ENCODE results near the gene PLCL1. TPM values are rescaled to one million over a fixed set of nuclear protein-coding genes. Genes with fewer than 3 reads are reported as not detected.

The PLCL1 gene
- total and polyA plus RNA-seq, 12 donors: 17.3 to 131 (median 102) TPM

GRCh38 chr2:198008230-198008629, 203.8 kb downstream of the PLCL1 start:
- 90 to 92% methylated on average over 3 of the region's 3 CpGs for WGBS, 2 donors
- ATAC-seq (no peak), DNase-seq (no peak)
- Histone ChIP-seq H3K27me3 (no peaks in the 10 kb centered on the region), H3K36me3 (no peaks in the 10 kb centered on the region), H3K4me1 (peaks cover 0 to 33% (median 12%) of the 10 kb centered on the region in 9 donors), H3K4me3 (no peak overlapping the region), H3K9me3 (peaks cover 0 to 38% (median 11%) of the 10 kb centered on the region in 11 donors), H3K27ac (no peak overlapping the region)
- no peak for TF ChIP-seq CTCF (IDR thresholded peaks at IDR 0.05)
- intact Hi-C loops (cut with DNase I): no loop called here

DNA sequence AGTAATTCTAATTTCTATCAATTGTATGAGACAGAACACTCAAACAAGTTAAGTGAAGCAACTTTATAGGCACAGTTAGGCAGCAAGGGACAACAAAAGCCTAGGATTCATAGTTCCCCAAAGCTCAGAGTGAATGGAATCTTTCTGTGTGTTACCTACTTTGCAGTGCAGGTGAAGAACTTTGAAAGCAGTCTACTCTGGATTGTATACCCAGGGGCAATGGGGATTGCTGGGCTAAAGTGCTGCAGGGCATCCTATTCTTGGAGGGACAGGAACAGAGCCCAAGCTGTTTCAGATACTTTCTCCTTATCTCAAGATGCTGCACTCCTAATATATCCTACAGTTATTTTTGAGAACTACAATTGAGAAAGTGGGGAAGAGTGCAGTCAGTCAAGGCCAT, 207.6 kb downstream of the PLCL1 start:
- Histone ChIP-seq H3K4me3 (no peak overlapping the region), H3K9me3 (peaks cover 0 to 38% (median 11%) of the 10 kb centered on the region in 11 donors), H3K27ac (no peak overlapping the region), H3K4me1 (peaks cover 2 to 28% (median 8%) of the 10 kb centered on the region in 9 donors), H3K36me3 (no peaks in the 10 kb centered on the region), H3K27me3 (no peaks in the 10 kb centered on the region)
- DNase-seq: no peak
- intact Hi-C loops (cut with DNase I): no loop called here
- ATAC-seq: no peak
- TF ChIP-seq CTCF (IDR thresholded peaks at IDR 0.05): no peak

DNA sequence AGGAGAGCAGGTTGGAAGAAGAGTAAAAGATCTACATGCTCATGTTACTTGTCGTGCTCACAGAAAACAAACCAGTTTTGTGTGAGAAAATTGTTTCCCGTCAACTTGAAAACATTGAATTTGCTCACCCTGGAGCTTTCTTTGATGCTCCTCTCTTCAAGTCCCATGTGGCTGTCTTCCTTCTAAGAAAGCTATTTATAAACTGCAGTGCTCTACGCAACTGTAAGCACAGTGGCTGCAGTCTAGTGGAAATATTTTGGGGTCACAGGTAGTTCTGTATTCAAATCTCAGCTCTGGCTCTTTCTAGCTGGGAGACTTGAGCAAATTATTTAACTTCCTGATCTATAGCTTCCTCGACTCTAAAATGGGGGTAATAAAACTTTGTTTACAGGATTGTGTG, 211.8 kb downstream of the PLCL1 start:
- DNase-seq (no peak), ATAC-seq (peak in 2 of 8 donors; percentile 33 to 47)
- Histone ChIP-seq H3K4me1 (peaks cover 2 to 30% (median 8%) of the 10 kb centered on the region in 9 donors), H3K36me3 (no peaks in the 10 kb centered on the region), H3K27me3 (no peaks in the 10 kb centered on the region), H3K27ac (no peak overlapping the region), H3K4me3 (no peak overlapping the region), H3K9me3 (peaks cover 0 to 19% (median 9%) of the 10 kb centered on the region in 11 donors)
- TF ChIP-seq CTCF (IDR thresholded peaks at IDR 0.05): no peak
- 60 to 65% methylated on average over 4 of the region's 4 CpGs for WGBS, 2 donors
- intact Hi-C loops (cut with DNase I): loop anchor here in 1 of 10 donors (5.0 kb wide), 1 partner anchor 1594 kb away; no protein-coding TSS in a partner anchor

DNA sequence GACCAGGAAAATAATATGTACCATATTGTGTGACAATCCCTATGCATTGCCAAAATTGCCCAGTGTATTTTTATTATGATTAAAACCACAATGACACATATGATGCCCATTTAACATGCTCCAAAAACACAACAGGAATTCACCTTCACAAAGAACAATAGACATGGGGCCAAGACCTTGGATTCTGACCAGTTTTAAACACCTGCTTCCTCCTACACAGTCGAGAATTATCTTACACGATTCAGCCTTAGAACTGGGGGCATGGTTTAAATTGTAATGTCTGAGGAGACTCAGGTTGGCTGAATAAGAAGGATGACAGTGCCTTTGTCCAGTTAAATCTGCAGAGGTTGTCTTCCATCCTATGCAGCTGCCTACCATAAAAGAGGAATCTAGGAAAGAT, 212.7 kb downstream of the PLCL1 start:
- DNase-seq (no peak), ATAC-seq (no peak)
- Histone ChIP-seq H3K36me3 (no peaks in the 10 kb centered on the region), H3K9me3 (peaks cover 0 to 11% (median 5%) of the 10 kb centered on the region in 11 donors), H3K27me3 (no peaks in the 10 kb centered on the region), H3K4me3 (no peak overlapping the region), H3K4me1 (peaks cover 2 to 30% (median 8%) of the 10 kb centered on the region in 9 donors), H3K27ac (no peak overlapping the region)
- no peak for TF ChIP-seq CTCF (IDR thresholded peaks at IDR 0.05)
- intact Hi-C loops (cut with DNase I): loop anchor here in 1 of 10 donors (5.0 kb wide), 1 partner anchor 1595 kb away; no protein-coding TSS in a partner anchor
- WGBS, 2 donors: 50 to 64% methylated on average over 2 of the region's 2 CpGs
